K562 (cell line): ENCODE data around the gene POLD4. TPM values are rescaled to one million over a fixed set of nuclear protein-coding genes. Genes with fewer than 3 reads are reported as not detected.

Experiments used
- ATF3 ChIP-seq, 2 experiments: fragments of 450-650 bp in 1 of 2; sonication (generic) in 1 of 2; formaldehyde crosslinking in 1 of 2; IDR thresholded peaks in 1 of 2; conservative IDR thresholded peaks in 1 of 2; 2 replicates each; pipeline versions ENCODE4 v1.6.1 to v1.8.1; 2016 to 2023; ENCODE audit warnings: mild to moderate bottlenecking in 2 of 2, moderate library complexity in 2 of 2, inconsistent platforms in 1 of 2, missing genetic modification reagents in 1 of 2
- BCOR ChIP-seq: fragments of 450-650 bp; IDR thresholded peaks from 2 replicates; pipeline ENCODE4 v1.6.1; 2016
- DACH1 ChIP-seq: fragments of 450-650 bp; IDR thresholded peaks from 2 replicates; pipeline ENCODE4 v1.6.1; 2018; ENCODE audit not compliant: partially characterized antibody
- E2F5 ChIP-seq: sonication (generic); formaldehyde crosslinking; IDR thresholded peaks from 2 replicates; pipeline ENCODE4 v1.8.0; 2022; ENCODE audit warnings: mild to moderate bottlenecking, missing genetic modification reagents
- FIP1L1 ChIP-seq: fragments of 200-400 bp; formaldehyde crosslinking; IDR thresholded peaks from 2 replicates; pipeline ENCODE4 v1.6.1; 2018; ENCODE audit warnings: mild to moderate bottlenecking, low read depth, low read length; ENCODE audit not compliant: poor library complexity, severe bottlenecking
- FOXK1 ChIP-seq: sonication (generic); formaldehyde crosslinking; IDR thresholded peaks from 2 replicates; pipeline ENCODE4 v1.8.0; 2022; ENCODE audit warnings: missing genetic modification reagents, mild to moderate bottlenecking, borderline replicate concordance
- HMG20A ChIP-seq: fragments of 450-650 bp; formaldehyde crosslinking; conservative IDR thresholded peaks from 2 replicates; pipeline ENCODE4 v1.4.0; 2020; ENCODE audit warnings: mild to moderate bottlenecking, mixed read lengths
- KDM5B ChIP-seq: fragments of 200-600 bp; sonication (generic); IDR thresholded peaks from 2 replicates; pipeline ENCODE4 v1.6.1; 2012; ENCODE audit warnings: low read depth, mild to moderate bottlenecking, moderate library complexity, low read length, control low read depth, inconsistent platforms; ENCODE audit not compliant: insufficient replicate concordance
- LARP7 ChIP-seq: fragments of 450-650 bp; IDR thresholded peaks from 2 replicates; pipeline ENCODE4 v1.6.1; 2016
- MBD2 ChIP-seq: sonication (generic); IDR thresholded peaks from 2 replicates; pipeline ENCODE4 v1.6.1; 2016; ENCODE audit warnings: low read depth, borderline replicate concordance
- MCM5 ChIP-seq: fragments of 450-650 bp; IDR thresholded peaks from 2 replicates; pipeline ENCODE4 v1.6.1; 2016; ENCODE audit warnings: low read depth
- MECOM ChIP-seq: fragments of 250-450 bp; sonication (Bioruptor Pico); IDR thresholded peaks from 2 replicates; pipeline ENCODE4 v1.8.0; 2022; ENCODE audit warnings: inconsistent platforms
- MXI1 ChIP-seq: IDR thresholded peaks from 2 replicates; pipeline ENCODE4 v1.6.1; 2011; ENCODE audit warnings: low read depth, mild to moderate bottlenecking, improper control_type of control experiment, low read length
- PHB2 ChIP-seq: fragments of 450-650 bp; IDR thresholded peaks from 2 replicates; pipeline ENCODE4 v1.6.1; 2017; ENCODE audit warnings: low read depth
- PTBP1 ChIP-seq: fragments of 200-400 bp; formaldehyde crosslinking; IDR thresholded peaks from 2 replicates; pipeline ENCODE4 v1.6.1; 2017; ENCODE audit warnings: low read depth, low read length
- PURB ChIP-seq: sonication (generic); formaldehyde crosslinking; IDR thresholded peaks from 2 replicates; pipeline ENCODE4 v1.9.0; 2021; ENCODE audit warnings: low read depth, mild to moderate bottlenecking, missing genetic modification reagents
- RCOR1 ChIP-seq, 2 experiments: IDR thresholded peaks; 2 replicates each; pipeline ENCODE4 v1.6.1; 2012; ENCODE audit warnings: low read depth in 2 of 2, low read length in 2 of 2, borderline replicate concordance in 1 of 2, improper control_type of control experiment in 1 of 2
- SIX5 ChIP-seq, 2 experiments: IDR thresholded peaks; 2 replicates each; pipeline ENCODE4 v1.6.1; 2011; ENCODE audit warnings: low read length in 2 of 2, borderline replicate concordance in 1 of 2, low read depth in 1 of 2, mild to moderate bottlenecking in 1 of 2, moderate library complexity in 1 of 2; ENCODE audit not compliant: insufficient read depth in 1 of 2
- SP1 ChIP-seq: sonication (generic); formaldehyde crosslinking; IDR thresholded peaks from 2 replicates; pipeline ENCODE4 v1.8.1; 2022; ENCODE audit warnings: mild to moderate bottlenecking, missing genetic modification reagents
- SRSF1 ChIP-seq: fragments of 200-400 bp; formaldehyde crosslinking; IDR thresholded peaks from 2 replicates; pipeline ENCODE4 v1.6.1; 2017; ENCODE audit warnings: mild to moderate bottlenecking, low read depth, low read length, moderate library complexity
- SRSF9 ChIP-seq: fragments of 200-400 bp; formaldehyde crosslinking; IDR thresholded peaks from 2 replicates; pipeline ENCODE4 v1.6.1; 2017; ENCODE audit warnings: low read depth, low read length, borderline replicate concordance
- STAT5B ChIP-seq: fragments of 250-450 bp; sonication (Bioruptor Pico); IDR thresholded peaks from 2 replicates; pipeline ENCODE4 v1.8.0; 2021; ENCODE audit warnings: mild to moderate bottlenecking, inconsistent platforms
- TFAP4 ChIP-seq: sonication (generic); formaldehyde crosslinking; IDR thresholded peaks from 2 replicates; pipeline ENCODE4 v1.8.0; 2022; ENCODE audit warnings: missing genetic modification reagents, mild to moderate bottlenecking, moderate library complexity, borderline replicate concordance
- TRIM28 ChIP-seq: fragments of 450-650 bp; IDR thresholded peaks from 2 replicates; pipeline ENCODE4 v1.6.1; 2017
- ZC3H8 ChIP-seq: fragments of 450-650 bp; IDR thresholded peaks from 2 replicates; pipeline ENCODE4 v1.6.1; 2017
- ZNF586 ChIP-seq: fragments of 450-650 bp; formaldehyde crosslinking; conservative IDR thresholded peaks from 2 replicates; pipeline ENCODE4 v1.4.0; 2020; ENCODE audit warnings: mild to moderate bottlenecking, moderate library complexity
- ZNF695 ChIP-seq: fragments of 450-650 bp; formaldehyde crosslinking; IDR thresholded peaks from 2 replicates; pipeline ENCODE4 v1.4.0; 2020; ENCODE audit warnings: mild to moderate bottlenecking, moderate library complexity
- ZNF699 ChIP-seq: fragments of 250-450 bp; sonication (Bioruptor Pico); IDR thresholded peaks from 2 replicates; pipeline ENCODE4 v1.8.0; 2021; ENCODE audit warnings: mild to moderate bottlenecking, moderate library complexity; ENCODE audit not compliant: insufficient replicate concordance
- polyA plus RNA-seq, 8 experiments: library from polyadenylated mRNA; depleted of rRNA in 4 of 8; stranded (reverse) in 5 of 8; unstranded in 3 of 8; fragments of >200 nt; fragmentation: Nextera tagmentation in 2 of 8; fragmentation: Illumina TruSeq in 1 of 8; extraction: Ambion mirVana in 2 of 8; extraction: Trizol in 1 of 8; gene quantifications; 2 replicates each; pipeline versions ENCODE4 v1.2.1 to v1.2.3, GENCODE V29; 2011 to 2014; ENCODE audit warnings: inconsistent platforms in 1 of 8, missing spikeins in 1 of 8
- total RNA-seq, 7 experiments: library from RNA; depleted of rRNA in 6 of 7; stranded (reverse); fragments of >200 nt in 6 of 7; fragmentation: Illumina TruSeq in 2 of 7; extraction: Trizol in 2 of 7; gene quantifications; 2 replicates each; pipeline versions ENCODE4 v1.2.1 to v1.2.3, GENCODE V29; 2011 to 2021; ENCODE audit warnings: low replicate concordance in 1 of 7

POLD4 gene
- total and polyA plus RNA-seq, 9 of the 15 experiments (the other 6 are each of a cell fraction or from before 2014, with no cell fraction given): 5.8 to 64.5 (median 18.3) TPM

- TF ChIP-seq FOXK1 (CRISPR knock-in tag) (no peak), MECOM (CRISPR knock-in tag) (no peak), ZNF695 (CRISPR knock-in tag) (no peak), ZC3H8 (no peak), E2F5 (CRISPR knock-in tag) (no peak; the same call in 1 of the 2 replicates), BCOR (peak; percentile 62), MXI1 (peak; percentile 56; the same call in 1 of the 2 replicates), LARP7 (no peak), RCOR1 (IDR thresholded peaks at IDR 0.05; ENCODE audit: borderline replicate concordance in 1 of 2, low read depth in 2 of 2, low read length in 2 of 2) (peak in 1 of 2 experiments; percentile 66; a peak in 1 of 4 replicates), FIP1L1 (peak; percentile 40), ZNF699 (CRISPR knock-in tag) (no peak), SRSF1 (no peak), ZNF586 (CRISPR knock-in tag) (no peak), TRIM28 (no peak), PHB2 (no peak), ATF3 (IDR thresholded peaks at IDR 0.05) (peak; percentile 55), ATF3 (CRISPR knock-in tag; conservative IDR thresholded peaks at IDR 0.05) (peak; percentile 86), MBD2 (peak; percentile 63; the same call in 1 of the 2 replicates), TFAP4 (CRISPR knock-in tag) (peak; percentile 99), DACH1 (peak; percentile 78), SRSF9 (no peak), SIX5 (IDR thresholded peaks at IDR 0.05; ENCODE audit: borderline replicate concordance in 1 of 2, insufficient read depth in 1 of 2, low read depth in 1 of 2, low read length in 2 of 2) (no peak), PURB (CRISPR knock-in tag) (no peak), PTBP1 (no peak), KDM5B (peak; percentile 80), MCM5 (no peak), STAT5B (CRISPR knock-in tag) (no peak), SP1 (CRISPR knock-in tag) (peak; percentile 83), HMG20A (no peak)
Measured at GRCh38 chr11:67391304-67392182, 38.2 kb upstream of the POLD4 start, which contains the start of gene RAD9A (continued).
